Activated CD4-positive, alpha-beta T cell treated with anti-CD3 and anti-CD28 coated beads, Interleukin-2, amount 50 U/mL, for 1 hour (primary cell): ENCODE data around the gene RAB10.
"Not testable (repeated sequence)": the region's sequence is repeated elsewhere in the genome, so short reads cannot be mapped to it uniquely, and the experiment has no call there.

Source experiments
- DNase-seq: peaks from one replicate; pipeline ENCODE4 v3.0.0-alpha.2; 2020

The RAB10 gene

DNA sequence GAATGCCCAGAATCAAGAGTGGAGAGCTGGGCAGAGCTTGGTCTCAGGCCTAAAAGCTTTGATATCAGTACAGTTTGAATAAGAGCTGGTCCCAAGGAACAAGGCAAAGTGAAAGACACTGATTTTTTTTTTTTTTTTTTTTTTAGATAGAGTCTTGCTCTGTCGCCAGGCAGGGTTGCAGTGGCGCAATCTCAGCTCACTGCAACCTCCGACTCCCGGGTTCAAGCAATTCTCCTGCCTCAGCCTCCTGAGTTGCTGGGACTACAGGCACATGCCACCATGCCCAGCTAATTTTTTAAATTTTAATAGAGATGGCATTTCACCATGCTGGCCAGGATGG, 17.2 kb upstream of the RAB10 start:
- not testable (repeated sequence) for DNase-seq

DNA sequence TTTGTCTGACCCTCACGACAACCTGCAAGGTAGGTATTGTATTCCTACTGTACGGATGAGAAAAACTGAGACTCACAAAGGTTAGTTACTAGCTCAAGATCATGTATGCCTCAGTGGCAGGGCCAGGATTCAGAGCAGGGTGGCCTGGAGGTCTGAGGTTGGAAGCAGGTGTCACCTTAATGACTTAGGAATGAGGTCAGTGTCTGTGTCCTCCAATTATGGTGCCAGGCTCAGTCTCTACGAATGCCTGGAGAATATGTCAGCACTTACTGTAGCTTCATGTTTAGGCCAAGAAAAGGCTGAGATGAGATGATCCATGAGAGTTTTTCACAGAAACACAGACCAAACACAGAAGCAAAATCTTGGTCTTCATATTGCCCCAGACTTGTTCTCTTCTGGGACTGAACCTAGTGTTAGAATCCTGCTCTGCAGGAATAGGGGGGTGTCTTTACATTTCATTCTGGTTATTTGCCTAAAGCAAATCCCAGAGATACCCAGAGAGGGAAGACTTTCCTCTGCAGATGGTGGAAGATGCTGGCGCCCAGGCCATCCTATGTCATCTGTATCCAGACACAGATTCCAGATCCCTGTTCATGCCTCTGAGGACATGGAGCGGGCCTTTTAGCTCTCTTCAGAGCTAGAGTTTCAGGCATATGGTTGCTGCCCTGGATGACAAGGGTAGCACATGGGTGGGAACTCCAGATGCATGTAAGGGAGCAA, 16.3 kb upstream of the RAB10 start:
- DNase-seq, result no peak

DNA sequence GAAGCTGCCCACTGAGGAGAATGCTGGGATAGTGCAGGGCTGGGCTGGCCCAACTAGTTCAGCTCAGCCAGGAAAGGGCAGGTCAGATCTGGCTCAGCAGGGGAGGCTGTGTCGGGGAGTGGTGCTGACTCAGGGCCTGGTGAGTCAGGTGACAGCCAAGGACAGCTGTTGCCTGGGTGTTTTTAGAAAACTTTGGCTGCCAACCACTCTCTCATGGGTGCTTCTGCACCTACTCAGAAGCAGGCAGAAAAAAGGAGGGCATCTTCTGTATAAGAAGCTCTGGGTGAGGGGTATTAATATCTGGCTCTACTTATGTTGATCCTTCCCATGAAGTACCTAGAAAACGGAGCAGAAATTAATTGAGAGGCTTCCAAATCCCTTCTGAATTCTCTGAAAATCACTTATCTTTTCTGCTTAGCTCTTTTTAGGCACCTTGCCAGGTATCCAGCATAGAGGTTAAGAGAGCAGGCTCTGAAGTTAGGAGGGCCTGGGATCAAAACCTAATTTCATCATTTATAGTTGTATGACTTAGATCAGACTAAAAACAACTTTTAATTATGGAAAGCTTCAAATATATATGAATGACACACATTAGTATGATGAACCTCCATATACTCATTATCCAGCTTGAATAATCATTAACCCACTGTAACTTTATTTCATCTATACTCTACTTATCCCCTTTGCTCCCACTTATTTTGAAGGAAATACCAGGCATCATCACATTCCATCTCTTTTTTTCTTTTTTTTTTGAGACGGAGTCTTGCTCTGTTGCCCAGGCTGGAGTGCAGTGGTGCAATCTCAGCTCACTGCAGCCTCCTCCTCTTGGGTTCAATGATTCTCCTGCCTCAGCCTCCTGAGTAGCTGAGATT, 15.5 kb upstream of the RAB10 start:
- DNase-seq, result no peak

DNA sequence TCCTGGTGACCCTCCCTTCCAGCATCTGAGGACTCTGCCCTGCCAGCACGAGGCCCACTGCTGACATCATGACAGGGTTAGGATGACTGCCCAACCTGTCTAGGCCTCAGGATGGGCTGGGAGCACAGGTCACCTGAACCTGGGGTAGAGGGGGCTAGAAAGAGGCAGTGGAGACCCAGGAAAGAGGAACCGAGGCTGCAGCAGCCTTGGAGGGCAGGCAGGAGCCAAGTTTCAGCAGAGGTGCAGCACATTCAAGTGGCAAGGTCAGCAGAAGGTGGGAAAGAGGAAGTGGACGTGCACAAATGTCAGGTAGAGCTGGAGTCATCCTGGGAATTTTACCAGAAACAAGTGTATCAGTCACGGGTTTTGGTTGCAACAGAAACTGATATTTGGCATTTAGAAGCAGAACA, 13.6 kb upstream of the RAB10 start:
- DNase-seq, result no peak

GRCh38 chr2:26024260-26024659, 9.6 kb upstream of the RAB10 start:
- DNase-seq, result no peak

DNA sequence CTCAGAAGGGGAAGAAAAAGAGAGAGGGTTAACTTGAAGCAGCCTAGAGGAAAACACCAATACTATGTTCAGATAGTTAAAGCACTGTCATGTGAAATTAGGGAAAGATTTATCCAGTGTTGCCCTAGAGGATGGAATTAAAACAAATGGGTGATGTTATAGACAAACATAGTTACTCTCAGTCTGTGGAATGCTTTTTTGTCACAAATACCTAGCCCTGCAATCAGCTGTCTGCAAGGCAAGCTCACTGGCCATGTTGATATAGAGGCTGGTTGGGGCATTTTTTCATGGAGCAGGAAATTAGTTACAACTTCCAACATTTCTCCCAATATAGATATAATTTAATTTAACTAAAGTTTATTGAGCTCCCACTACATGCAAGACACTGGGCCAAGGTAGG, 8.4 kb upstream of the RAB10 start:
- no peak for DNase-seq

DNA sequence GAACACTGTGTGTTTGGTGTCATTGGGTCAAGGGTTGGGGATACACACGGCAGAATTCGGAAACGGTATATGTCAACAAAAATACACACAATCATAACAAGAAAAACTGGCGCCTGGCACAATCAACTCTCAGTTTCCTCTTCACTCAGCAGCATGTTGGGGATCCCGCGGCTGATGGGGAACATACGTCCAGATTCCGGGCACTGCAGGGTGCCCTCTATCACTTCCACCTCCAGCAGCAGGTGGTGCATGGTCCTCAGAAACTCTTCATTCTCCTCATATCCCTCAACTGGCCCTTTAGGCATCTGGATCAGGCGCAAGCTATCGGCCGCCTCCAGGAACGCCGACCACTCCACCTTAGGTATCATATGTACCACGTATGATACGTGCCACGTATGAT, 5.8 kb upstream of the RAB10 start:
- not testable (repeated sequence) for DNase-seq

DNA sequence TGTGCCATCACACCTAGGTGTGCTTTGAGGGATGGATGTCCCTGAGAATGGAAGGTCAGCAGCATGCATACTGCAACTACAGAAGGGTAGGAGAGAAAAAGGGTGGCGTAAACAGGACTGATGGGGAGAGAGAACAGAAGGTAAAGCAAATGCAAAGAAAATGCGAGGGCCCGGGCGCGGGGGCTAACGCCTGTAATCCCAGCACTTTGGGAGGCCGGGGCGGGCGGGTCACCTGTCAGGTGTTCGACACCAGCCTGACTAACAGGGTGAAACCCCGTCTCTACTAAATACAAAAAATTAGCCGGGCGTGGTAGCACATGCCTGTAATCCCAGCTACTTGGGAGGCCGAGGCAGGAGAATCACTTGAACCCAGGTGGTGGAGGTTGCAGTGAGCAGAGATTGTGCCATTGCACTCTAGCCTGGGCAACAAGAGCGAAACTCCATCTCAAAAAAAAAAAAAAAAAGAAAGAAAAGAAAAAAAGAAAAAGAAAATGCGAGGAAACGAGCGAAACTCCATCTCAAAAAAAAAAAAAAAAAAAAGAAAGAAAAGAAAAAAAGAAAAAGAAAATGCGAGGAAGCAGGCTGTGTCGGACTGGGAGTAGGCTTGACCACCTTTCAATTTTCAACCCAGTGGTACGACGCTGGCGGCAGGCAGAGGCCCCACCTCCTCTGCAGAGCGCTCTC, 1.2 kb upstream of the RAB10 start:
- not testable (repeated sequence) for DNase-seq

DNA sequence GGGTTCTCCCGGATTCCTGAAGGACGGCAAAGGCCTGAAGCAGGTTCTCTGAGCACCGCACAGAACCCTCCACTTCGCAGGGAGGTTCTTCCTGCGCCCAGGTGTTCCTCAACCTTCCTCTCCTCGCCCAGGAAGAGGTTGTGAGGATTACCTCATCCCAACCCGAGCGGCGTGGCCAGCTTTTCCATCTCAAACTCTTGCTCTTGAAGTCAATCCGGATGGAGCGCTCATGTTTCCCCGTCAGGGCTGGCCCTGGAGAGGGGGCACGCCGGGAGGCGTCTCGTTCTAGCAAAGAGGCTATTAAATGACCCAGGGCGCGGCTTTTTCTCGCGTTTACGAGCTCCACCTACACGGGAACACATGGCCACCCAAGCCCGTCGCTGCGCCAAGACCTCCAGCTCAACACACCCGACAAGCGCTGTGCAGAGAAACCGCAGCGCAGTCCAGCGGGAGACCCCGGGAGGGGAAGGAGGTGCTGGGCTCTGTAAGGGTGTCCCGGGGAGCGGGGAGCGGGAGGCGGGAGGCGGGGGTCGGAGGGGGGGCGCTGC, 540 bp upstream of the RAB10 start:
- DNase-seq, result no peak

GRCh38 chr2:26034637-26034992, 731 bp downstream of the RAB10 start:
- peak; percentile 22 for DNase-seq

DNA sequence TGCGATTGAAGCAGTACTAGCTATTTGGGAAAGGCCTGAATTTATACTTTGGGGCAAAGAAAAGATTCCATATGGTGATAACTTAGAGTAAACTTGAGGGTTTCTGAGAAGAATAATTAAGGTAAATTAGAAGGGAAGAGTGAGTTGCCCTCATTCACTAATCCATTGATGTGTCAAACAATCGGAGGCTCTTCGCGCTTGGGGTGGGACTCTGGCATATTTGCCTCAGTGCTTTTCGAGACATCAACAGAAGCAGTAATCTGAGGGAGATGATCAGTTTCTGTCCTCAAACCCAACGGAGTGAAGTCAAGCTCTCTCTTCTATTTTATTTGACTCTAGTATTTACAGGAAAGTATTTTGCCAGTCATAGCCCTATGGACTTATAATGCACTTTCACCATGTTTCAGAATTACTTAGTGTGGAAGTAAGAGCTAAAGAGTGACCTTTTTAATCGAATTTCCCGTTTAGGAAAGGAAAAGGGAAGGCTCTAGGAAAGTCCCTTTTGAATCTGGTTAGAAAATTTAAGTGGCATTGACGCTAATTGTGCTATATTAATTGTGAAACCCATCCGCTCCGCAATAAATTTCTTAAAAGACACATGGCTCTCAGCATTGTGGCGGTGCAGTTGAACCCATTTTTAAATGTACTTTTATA, 1.3 kb downstream of the RAB10 start:
- DNase-seq, result no peak

DNA sequence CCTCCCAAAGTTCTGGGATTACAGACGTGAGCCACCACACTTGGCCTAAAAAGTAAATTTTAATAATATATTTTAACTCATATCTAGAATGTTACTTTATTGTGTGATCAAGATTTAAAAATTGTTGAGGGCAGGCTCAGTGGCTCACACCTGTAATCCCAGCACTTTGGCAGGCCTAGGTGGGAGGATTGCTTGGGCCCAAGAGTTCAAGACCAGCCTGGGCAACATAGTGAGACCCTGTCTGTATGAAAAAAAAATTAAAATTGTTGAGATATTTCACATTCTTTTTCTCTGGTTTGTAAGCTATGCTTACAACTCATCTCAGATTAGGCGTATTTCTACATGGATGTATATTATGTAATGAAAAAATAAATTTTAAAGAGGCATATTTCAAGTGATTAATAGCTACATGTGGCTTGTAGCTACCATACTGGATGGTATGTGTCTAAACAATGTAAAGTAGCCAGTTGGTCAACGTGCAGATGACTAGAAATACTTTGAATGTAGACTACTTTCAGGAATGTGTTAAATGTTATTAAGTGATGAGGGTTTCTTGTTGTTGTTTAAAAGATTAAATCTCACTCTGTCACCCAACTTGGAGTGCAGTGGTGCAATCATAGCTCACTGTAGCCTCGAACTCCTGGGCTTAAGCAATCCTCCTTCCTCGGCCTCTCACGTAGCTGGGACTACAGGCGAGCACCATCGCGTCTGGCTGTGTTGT, 5.9 kb downstream of the RAB10 start:
- no peak for DNase-seq

- no peak for DNase-seq
These were observed 9.2 kb downstream of the RAB10 start for GRCh38 chr2:26043109-26043508.

- DNase-seq, result no peak
These were observed 10.2 kb downstream of the RAB10 start for GRCh38 chr2:26043862-26044696.

GRCh38 chr2:26048791-26049190, 14.9 kb downstream of the RAB10 start:
- DNase-seq, result no peak

DNA sequence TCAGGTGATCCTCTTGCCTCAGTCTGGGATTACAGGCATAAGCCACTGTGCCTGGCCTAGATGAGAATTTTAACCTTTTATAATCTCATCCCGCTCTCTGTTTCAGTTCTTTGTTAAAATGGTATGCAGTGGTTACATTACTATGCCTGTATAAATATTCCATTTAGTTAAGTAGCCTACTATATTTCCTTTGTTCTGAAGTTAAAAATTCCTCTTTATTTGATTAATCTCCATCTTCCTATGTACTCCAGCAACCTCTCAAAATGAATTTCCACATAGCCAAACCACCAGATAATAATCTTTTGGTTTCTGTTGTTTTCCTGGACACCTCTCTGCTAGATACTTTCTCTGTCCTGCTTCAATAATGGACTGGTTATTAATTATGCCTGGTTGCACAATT, 15.8 kb downstream of the RAB10 start:
- no peak for DNase-seq

GRCh38 chr2:26052740-26053139, 18.9 kb downstream of the RAB10 start:
- no peak for DNase-seq

DNA sequence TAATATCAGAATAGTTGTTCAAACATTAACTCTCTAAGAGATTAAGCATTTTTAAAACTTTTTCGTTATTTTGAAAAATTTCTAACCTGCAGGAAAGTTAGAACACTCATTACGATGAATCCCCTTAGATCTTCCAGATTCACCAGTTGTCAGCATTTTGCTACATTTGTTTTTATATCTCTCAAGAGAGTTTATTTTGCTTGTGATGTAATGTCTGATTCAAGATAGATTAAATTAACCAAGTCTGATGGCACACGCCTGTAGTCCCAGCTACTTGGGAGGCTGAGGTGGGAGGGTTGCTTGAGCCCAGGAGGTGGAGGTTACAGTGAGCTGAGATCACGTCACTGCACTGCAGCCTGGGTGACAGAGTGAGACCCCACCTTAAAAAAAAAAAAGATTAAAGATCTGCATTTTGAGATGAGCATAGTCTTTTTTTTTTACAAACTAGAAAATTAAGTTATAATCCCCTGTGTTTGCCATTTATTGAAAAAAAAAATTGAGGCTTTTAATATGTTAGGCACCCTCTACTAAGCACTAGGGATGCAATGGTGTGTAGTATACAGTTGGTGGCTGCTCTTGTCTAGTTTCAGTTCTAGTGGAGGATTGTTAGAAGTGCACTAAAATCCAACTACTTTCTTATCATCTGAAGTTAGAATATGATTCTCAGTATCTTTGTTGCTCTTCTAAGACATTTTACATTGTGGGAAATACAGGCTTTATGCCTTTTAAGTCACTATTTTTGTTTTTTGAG, 20.9 kb downstream of the RAB10 start:
- DNase-seq, result no peak

DNA sequence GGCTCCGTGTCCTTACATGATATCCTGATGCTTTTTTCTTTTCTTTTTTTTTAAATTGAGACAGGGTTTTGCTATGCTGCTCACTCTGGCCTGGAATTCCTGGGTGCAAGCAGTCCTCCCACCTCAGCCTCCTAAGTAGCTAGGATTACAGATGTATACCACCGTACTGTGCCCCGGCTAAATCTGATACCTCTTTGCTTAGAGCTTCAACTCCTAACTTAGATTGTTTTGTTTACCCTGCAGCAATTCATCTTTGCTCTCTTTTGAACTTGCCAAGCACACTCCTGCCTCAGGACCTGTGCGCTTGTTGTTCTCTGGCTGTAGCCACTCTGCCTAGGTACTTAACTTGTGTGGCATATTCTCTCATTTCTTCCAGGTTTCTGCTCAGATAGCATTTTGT, 24.5 kb downstream of the RAB10 start:
- DNase-seq, result no peak

GRCh38 chr2:26059542-26059941, 25.7 kb downstream of the RAB10 start:
- no peak for DNase-seq

DNA sequence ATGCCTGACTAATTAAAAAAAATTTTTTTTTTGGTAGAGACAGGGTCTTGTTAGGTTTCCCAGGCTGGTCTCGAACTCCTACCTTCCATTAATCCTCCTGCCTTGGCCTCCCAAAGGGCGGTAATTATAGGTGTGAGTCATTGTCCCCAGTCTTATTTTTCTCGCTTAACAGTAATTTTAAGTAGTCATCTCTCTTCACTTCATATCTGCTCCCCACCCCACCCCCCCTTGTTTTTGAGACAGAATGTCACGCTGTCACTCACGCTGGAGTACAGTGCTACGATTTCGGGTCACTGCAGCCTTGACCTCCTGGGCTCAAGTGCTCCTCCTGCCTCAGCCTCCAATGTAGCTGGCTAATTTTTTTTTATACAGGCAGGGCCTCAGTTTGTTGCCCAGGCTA, 27.7 kb downstream of the RAB10 start:
- DNase-seq, result no peak
